SU-DHL-6 (cell line): Measurements from ENCODE around the gene KATNBL1.

Experiments
- H2AFZ ChIP-seq: fragments of 200-600 bp; sonication (generic); 2 replicates; pipeline ENCODE4 v1.6.1; 2014; ENCODE audit warnings: low read depth, mild to moderate bottlenecking, moderate library complexity, mixed read lengths, antibody characterized with exemption, low read length; ENCODE audit not compliant: severe bottlenecking
- H3F3A ChIP-seq: fragments of 200-600 bp; shearing (Covaris generic); 2 replicates; pipeline ENCODE4 v1.6.0; 2016; ENCODE audit warnings: antibody characterized with exemption, mild to moderate bottlenecking; ENCODE audit not compliant: insufficient read depth
- H3K27ac ChIP-seq: fragments of 200-600 bp; sonication (generic); 2 replicates; pipeline ENCODE4 v1.5.1; 2016; ENCODE audit warnings: low read depth, mild to moderate bottlenecking, low read length, moderate library complexity, mixed read lengths
- H3K27me3 ChIP-seq: fragments of 200-600 bp; sonication (generic), shearing (Covaris generic); 2 replicates; pipeline ENCODE4 v1.6.0; 2014; ENCODE audit warnings: mild to moderate bottlenecking, low read length
- H3K36me3 ChIP-seq: fragments of 200-600 bp; sonication (generic); 2 replicates; pipeline ENCODE4 v1.6.1; 2014; ENCODE audit warnings: mild to moderate bottlenecking, low read length, mixed read lengths
- H3K4me2 ChIP-seq: fragments of 300-600, 200-600 bp; shearing (Covaris generic), sonication (generic); 2 replicates; pipeline ENCODE4 v1.6.0; 2014; ENCODE audit warnings: low read length, low read depth, mild to moderate bottlenecking; ENCODE audit not compliant: poor library complexity, severe bottlenecking
- H3K4me3 ChIP-seq: fragments of 200-600 bp; sonication (generic); 2 replicates; pipeline ENCODE4 v1.5.1; 2014; ENCODE audit warnings: antibody characterized with exemption, low read length, mild to moderate bottlenecking, mixed read lengths; ENCODE audit not compliant: insufficient read depth, poor library complexity, severe bottlenecking
- H3K79me2 ChIP-seq: fragments of 200-600 bp; sonication (generic); 2 replicates; pipeline ENCODE4 v1.6.1; 2014; ENCODE audit warnings: mild to moderate bottlenecking, low read length, moderate library complexity; ENCODE audit not compliant: insufficient read depth
- H3K9ac ChIP-seq: fragments of 200-600 bp; sonication (generic); 2 replicates; pipeline ENCODE4 v1.7.0; 2014; ENCODE audit warnings: mild to moderate bottlenecking, low read length
- H3K9me2 ChIP-seq: fragments of 200-600 bp; sonication (generic); replicated peaks from 2 replicates; pipeline ENCODE4 v1.6.1; 2014; ENCODE audit warnings: low read length; ENCODE audit not compliant: insufficient read depth
- H3K9me3 ChIP-seq: fragments of 200-600 bp; sonication (generic); 2 replicates; pipeline ENCODE4 v1.6.1; 2014; ENCODE audit warnings: low read length, mixed read lengths; ENCODE audit not compliant: insufficient read depth
- H4K20me1 ChIP-seq: fragments of 200-600 bp; sonication (generic); 2 replicates; pipeline ENCODE4 v1.6.1; 2014; ENCODE audit warnings: low read depth, mild to moderate bottlenecking, antibody characterized with exemption, low read length, moderate library complexity, mixed read lengths
- CTCF ChIP-seq: fragments of 200-600 bp; sonication (generic); IDR thresholded peaks from one replicate; pipeline ENCODE4 v1.5.1; 2017; ENCODE audit warnings: antibody characterized with exemption, mild to moderate bottlenecking, low read length, moderate library complexity; ENCODE audit not compliant: insufficient read depth, poor library complexity, severe bottlenecking
- EZH2phosphoT487 ChIP-seq: fragments of 200-600 bp; sonication (generic), shearing (Covaris generic); conservative IDR thresholded peaks from 2 replicates; pipeline ENCODE4 v1.6.1; 2018; ENCODE audit warnings: mild to moderate bottlenecking, antibody characterized with exemption, low read length, moderate library complexity, mixed read lengths

The KATNBL1 gene

DNA sequence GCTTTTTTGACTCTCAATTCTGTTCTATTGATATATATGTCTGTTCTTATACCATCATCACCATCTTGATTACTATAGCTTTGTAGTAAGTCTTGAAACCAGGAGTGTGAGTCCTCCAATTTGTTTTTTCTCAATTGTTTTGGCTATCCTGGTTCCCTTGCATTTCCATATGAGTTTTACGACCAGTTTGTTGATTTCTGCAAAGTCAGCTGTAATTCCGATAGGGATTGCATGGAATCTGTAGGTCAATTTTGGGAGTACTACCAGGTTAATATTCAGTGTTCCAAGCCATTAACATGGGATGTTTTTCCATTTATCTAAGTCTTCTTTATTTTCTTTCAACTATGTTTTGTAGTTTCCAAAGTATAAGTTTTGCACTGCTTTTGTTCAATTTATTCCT lies 81.0 kb downstream of the KATNBL1 start:
- no peak overlapping the region for H2AFZ ChIP-seq
- H3K9me2 ChIP-seq = no peaks in the 10 kb centered on the region
- no peak overlapping the region for H3K9ac ChIP-seq
- H3K9me3 ChIP-seq = no peaks in the 10 kb centered on the region
- no peaks in the 10 kb centered on the region for H3K27me3 ChIP-seq
- H3K4me3 ChIP-seq = no peak overlapping the region
- no peak overlapping the region for H3K27ac ChIP-seq
- H4K20me1 ChIP-seq = no peaks in the 10 kb centered on the region
- no peaks in the 10 kb centered on the region for H3K36me3 ChIP-seq
- no peaks in the 10 kb centered on the region for H3F3A ChIP-seq
- TF ChIP-seq CTCF = no peak
- no peak for TF ChIP-seq EZH2phosphoT487
- H3K4me2 ChIP-seq = no peak overlapping the region
- H3K79me2 ChIP-seq = no peaks in the 10 kb centered on the region

DNA sequence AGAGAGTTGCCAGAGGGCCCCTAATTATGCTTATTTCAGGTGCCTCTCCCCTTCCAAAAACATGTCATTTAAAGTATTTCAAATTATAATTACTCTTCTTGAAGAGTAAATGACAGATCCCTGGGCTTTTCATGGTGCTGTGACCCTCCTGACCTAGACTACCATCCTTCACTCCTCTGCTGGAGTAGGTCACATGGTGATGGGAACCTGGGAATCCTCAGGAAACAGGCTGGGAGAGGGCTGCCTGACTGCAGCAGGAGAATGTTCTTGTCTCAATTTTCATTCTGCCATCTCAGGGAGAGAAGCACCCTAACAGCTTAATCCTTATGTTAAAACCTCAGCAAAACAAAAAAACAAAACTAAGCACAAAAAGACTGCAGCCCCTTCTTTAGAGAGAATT lies 83.4 kb downstream of the KATNBL1 start:
- TF ChIP-seq EZH2phosphoT487 (no peak), CTCF (no peak)
- H3F3A ChIP-seq = no peaks in the 10 kb centered on the region
- no peak overlapping the region for H2AFZ ChIP-seq
- no peak overlapping the region for H3K4me3 ChIP-seq
- H3K9me2 ChIP-seq = no peaks in the 10 kb centered on the region
- H3K4me2 ChIP-seq = no peak overlapping the region
- H3K36me3 ChIP-seq = no peaks in the 10 kb centered on the region
- H4K20me1 ChIP-seq = no peaks in the 10 kb centered on the region
- no peaks in the 10 kb centered on the region for H3K9me3 ChIP-seq
- H3K79me2 ChIP-seq = no peaks in the 10 kb centered on the region
- no peak overlapping the region for H3K27ac ChIP-seq
- H3K27me3 ChIP-seq = no peaks in the 10 kb centered on the region
- H3K9ac ChIP-seq = no peak overlapping the region

GRCh38 chr15:34125945-34126344 lies 84.0 kb downstream of the KATNBL1 start:
- Histone ChIP-seq H4K20me1 (no peaks in the 10 kb centered on the region), H3K36me3 (no peaks in the 10 kb centered on the region), H3K27me3 (no peaks in the 10 kb centered on the region), H3F3A (no peaks in the 10 kb centered on the region), H2AFZ (no peak overlapping the region), H3K27ac (no peak overlapping the region), H3K9me2 (no peaks in the 10 kb centered on the region), H3K9ac (no peak overlapping the region), H3K4me3 (no peak overlapping the region), H3K9me3 (no peaks in the 10 kb centered on the region), H3K79me2 (no peaks in the 10 kb centered on the region), H3K4me2 (no peak overlapping the region)
- TF ChIP-seq EZH2phosphoT487 = no peak

DNA sequence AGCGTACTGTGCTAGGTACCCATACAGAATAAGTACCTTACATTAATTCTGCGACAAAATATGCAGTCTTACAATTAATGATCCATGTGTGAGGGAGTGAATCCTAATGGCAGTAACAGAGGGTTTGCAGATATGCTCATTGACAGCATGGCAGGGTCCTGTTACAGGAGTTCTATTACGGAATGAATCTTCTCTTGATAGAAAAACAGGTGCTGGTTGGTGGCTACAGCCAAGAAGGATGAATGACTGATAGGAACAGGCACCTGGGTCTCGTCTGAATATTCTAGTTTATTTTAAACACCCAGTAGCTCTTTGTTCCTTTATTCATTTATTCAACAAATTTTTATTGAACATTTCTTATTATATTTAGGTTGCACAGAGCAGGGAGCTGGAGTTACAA lies 85.2 kb downstream of the KATNBL1 start:
- Histone ChIP-seq H3K9ac (no peak overlapping the region), H3K4me3 (no peak overlapping the region), H3K4me2 (no peak overlapping the region), H3K9me3 (no peaks in the 10 kb centered on the region), H3F3A (no peaks in the 10 kb centered on the region), H3K36me3 (no peaks in the 10 kb centered on the region), H3K27ac (no peak overlapping the region), H4K20me1 (no peaks in the 10 kb centered on the region), H3K79me2 (no peaks in the 10 kb centered on the region), H3K27me3 (no peaks in the 10 kb centered on the region), H3K9me2 (no peaks in the 10 kb centered on the region), H2AFZ (no peak overlapping the region)
- TF ChIP-seq EZH2phosphoT487 (no peak), CTCF (no peak)
